Vagina (tissue), 2 donors: ENCODE results near the gene ACSF3.

ENCODE experiments used
- CTCF ChIP-seq, 3 experiments: fragments of 450-650 bp in 2 of 3; fragments of 200-600 bp in 1 of 3; sonication (generic) in 1 of 3; IDR thresholded peaks; one replicate each; pipeline ENCODE4 v1.5.1; 2017 to 2019; ENCODE audit warnings: antibody characterized with exemption in 3 of 3, mild to moderate bottlenecking in 2 of 3, moderate library complexity in 2 of 3
- POLR2A ChIP-seq, 2 donors: fragments of 450-650 bp; IDR thresholded peaks; one replicate each; pipeline ENCODE4 v1.6.1; 2017; ENCODE audit warnings: antibody characterized with exemption in 2 of 2, mild to moderate bottlenecking in 2 of 2, moderate library complexity in 2 of 2

GRCh38 chr16:89168381-89169189 is 74.9 kb downstream of the ACSF3 start:
- TF ChIP-seq POLR2A (IDR thresholded peaks at IDR 0.05) (no peak), CTCF (IDR thresholded peaks at IDR 0.05) (no peak)
